Stimulated activated CD8-positive, alpha-beta memory T cell treated with anti-CD3 and anti-CD28 coated beads, Interleukin-15, amount 100 ng/mL, for 24 hours (primary cell): Measurements from ENCODE around the gene TNK2.
"Not testable (repeated sequence)": the region's sequence is repeated elsewhere in the genome, so short reads cannot be mapped to it uniquely, and the experiment has no call there.

Source experiments
- DNase-seq: peaks from one replicate; pipeline ENCODE4 v3.0.0-alpha.2; 2020; ENCODE audit warnings: low read depth

Gene TNK2

GRCh38 chr3:195907934-195908693, at the start of gene TNK2:
Gene TNK2, minus strand, starts transcription at chr3:195908551. Its CDS starts 19,963 bp downstream, at chr3:195888588.
- peak; percentile 36 for DNase-seq

GRCh38 chr3:195956577-195956976, 48.2 kb upstream of the TNK2 start:
- DNase-seq: no peak

GRCh38 chr3:195955416-195955841, 47.1 kb upstream of the TNK2 start:
- not testable (repeated sequence) for DNase-seq

GRCh38 chr3:195954752-195955119, 46.4 kb upstream of the TNK2 start:
- not testable (repeated sequence) for DNase-seq

- peak; percentile 49 for DNase-seq
Measured at GRCh38 chr3:195954052-195954751, 45.9 kb upstream of the TNK2 start.

GRCh38 chr3:195952590-195952989, 44.2 kb upstream of the TNK2 start:
- not testable (repeated sequence) for DNase-seq

GRCh38 chr3:195951443-195952177, 43.3 kb upstream of the TNK2 start:
- not testable (repeated sequence) for DNase-seq

- not testable (repeated sequence) for DNase-seq
Measured at GRCh38 chr3:195950731-195951130, 42.4 kb upstream of the TNK2 start.

GRCh38 chr3:195950164-195950563, 41.8 kb upstream of the TNK2 start:
- DNase-seq: not testable (repeated sequence)

GRCh38 chr3:195946910-195947699, 38.8 kb upstream of the TNK2 start:
- not testable (repeated sequence) for DNase-seq

- not testable (repeated sequence) for DNase-seq
Measured at GRCh38 chr3:195941265-195941815, 33.0 kb upstream of the TNK2 start.

- not testable (repeated sequence) for DNase-seq
Measured at GRCh38 chr3:195940806-195941205, 32.5 kb upstream of the TNK2 start.

GRCh38 chr3:195939526-195940470, 31.4 kb upstream of the TNK2 start:
- DNase-seq: not testable (repeated sequence)

GRCh38 chr3:195933044-195933430, 24.7 kb upstream of the TNK2 start:
- DNase-seq: not testable (repeated sequence)

GRCh38 chr3:195932418-195933043, 24.2 kb upstream of the TNK2 start:
- DNase-seq: no peak

GRCh38 chr3:195931582-195932273, 23.4 kb upstream of the TNK2 start:
- no peak for DNase-seq

- no peak for DNase-seq
Measured at GRCh38 chr3:195929452-195929851, 21.1 kb upstream of the TNK2 start.

- DNase-seq: no peak
Measured at GRCh38 chr3:195921334-195921791, 13.0 kb upstream of the TNK2 start.

GRCh38 chr3:195918176-195918575, 9.8 kb upstream of the TNK2 start:
- no peak for DNase-seq
